ENCODE measurements around the gene KRT31. TPM values are rescaled to one million over a fixed set of nuclear protein-coding genes. Genes with fewer than 3 reads are reported as not detected.
"Not testable (repeated sequence)": the region's sequence is repeated elsewhere in the genome, so short reads cannot be mapped to it uniquely, and the experiment has no call there.

Gene KRT31
- total and polyA plus RNA-seq, 8 donors: 3.1 TPM; not detected in 7

DNA sequence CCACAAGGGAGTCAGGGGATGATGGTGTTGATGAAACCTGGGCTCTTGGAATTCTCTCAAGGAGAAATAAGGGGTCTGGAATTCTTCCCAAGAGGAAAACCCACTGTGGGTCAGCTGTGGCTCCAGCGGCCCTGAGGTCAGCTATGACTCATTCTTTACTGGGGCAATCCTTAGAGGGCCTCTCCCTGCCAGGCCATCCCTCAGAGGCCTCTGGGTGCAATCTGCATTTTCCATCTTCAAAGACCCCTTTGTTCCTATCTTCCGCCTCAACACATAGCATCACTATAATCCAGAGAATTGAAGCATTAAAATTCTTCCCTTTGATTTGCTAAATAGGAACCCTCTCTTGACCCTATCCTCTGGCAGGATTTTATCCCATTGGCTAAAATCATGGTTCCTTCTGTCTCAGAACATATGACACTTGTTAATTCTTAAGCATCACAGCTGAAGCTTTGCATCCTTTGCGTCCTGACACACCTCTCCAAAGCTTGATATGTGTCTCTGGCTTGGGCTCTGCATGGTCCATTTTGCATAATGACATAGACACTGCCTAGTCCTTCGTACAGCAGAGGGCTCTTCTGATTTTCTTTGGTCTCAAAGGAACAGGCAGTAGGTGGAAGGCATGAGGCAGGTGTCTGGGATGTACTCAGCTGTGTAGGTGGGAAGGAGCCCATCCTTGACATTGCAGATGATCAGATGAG, 31.3 kb upstream of the KRT31 start:
- Histone ChIP-seq H3K27ac (no peak overlapping the region), H3K27me3 (no peaks in the 10 kb centered on the region), H3K9me3 (no peaks in the 10 kb centered on the region), H3K4me3 (no peak overlapping the region), H3K36me3 (no peaks in the 10 kb centered on the region), H3K4me1 (peaks cover 0 to 3% (median 0%) of the 10 kb centered on the region in 4 donors)
- intact Hi-C loops (cut with DNase I; ENCODE audit: low total_unique reads): no loop called here
- WGBS, 5 donors: 69 to 87% (median 75%) methylated on average over 4 of the region's 4 CpGs
- no peak for TF ChIP-seq POLR2AphosphoS5 (IDR thresholded peaks at IDR 0.05)
- TF ChIP-seq POLR2A (IDR thresholded peaks at IDR 0.05): no peak
- no peak for TF ChIP-seq CTCF (IDR thresholded peaks at IDR 0.05)
- no peak for TF ChIP-seq EP300 (IDR thresholded peaks at IDR 0.05)
- no peak for DNase-seq

DNA sequence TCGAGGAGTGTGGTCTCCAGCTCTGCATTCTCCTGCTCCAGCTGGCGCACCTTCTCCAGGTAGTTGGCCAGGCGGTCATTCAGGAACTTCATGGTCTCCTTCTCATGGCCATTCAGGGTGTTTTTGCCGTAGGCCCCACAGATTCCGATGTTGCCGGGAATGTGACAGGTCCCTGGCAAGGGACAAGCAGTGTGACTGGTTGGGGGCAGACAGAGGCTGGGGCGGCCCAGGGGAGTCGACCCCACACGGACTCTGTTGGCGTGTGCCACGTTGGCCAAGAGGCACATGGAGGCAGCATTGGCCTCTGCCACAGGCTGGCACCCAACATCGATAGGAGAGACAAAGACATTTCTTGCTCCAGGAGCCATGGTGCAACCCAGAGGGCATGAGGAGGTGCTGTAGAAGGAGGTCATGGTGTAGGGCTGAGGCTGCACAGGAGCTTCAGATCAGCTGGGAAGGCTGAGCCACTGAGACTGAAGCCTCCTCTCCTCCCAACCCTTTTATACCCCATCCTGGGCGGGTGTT, 26.8 kb upstream of the KRT31 start, which contains the start of gene KRT37:
Gene KRT37 (minus strand): TSS at position 475 of the 525 bp plus-strand sequence. CDS start 62 bp downstream, at position 413.
- Histone ChIP-seq H3K4me3 (no peak within 1 kb of the TSS), H3K9me3 (no peaks in the 10 kb centered on the region), H3K4me1 (no peaks in the 10 kb centered on the region), H3K36me3 (no peaks in the 10 kb centered on the region), H3K27me3 (no peaks in the 10 kb centered on the region), H3K27ac (no peak within 1 kb of the TSS)
- intact Hi-C loops (cut with DNase I; ENCODE audit: low total_unique reads): no loop called here
- DNase-seq: no peak
- 93 to 97% (median 94%) methylated on average over 13 of the region's 13 CpGs for WGBS, 5 donors
- no peak for TF ChIP-seq EP300 (IDR thresholded peaks at IDR 0.05)
- no peak for TF ChIP-seq POLR2A (IDR thresholded peaks at IDR 0.05)

DNA sequence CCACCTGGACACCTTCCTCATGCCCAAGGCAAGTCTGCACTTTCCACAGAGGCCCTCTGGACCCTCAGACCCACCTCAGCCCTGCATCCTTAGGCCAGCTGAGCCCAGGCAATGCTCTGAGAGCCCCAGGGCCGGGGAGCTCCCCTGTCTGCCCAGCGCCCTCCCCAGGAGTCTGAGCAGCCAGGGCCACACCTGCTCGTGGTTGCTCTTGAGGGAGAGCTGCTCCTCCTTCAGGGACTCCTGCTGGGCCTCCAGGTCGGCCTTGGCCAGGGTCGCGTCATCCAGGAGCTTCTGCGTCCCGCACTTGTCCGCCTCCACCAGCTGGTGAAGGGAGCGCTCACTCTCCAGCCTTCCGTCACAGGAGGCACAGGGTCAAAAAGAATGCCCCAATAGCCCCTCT, 25.2 kb upstream of the KRT31 start:
- H3K27ac ChIP-seq; DNase-seq; H3K36me3 ChIP-seq; H3K27me3 ChIP-seq; intact Hi-C loops (cut with DNase I; ENCODE audit: low total_unique reads); H3K4me3 ChIP-seq; H3K4me1 ChIP-seq; H3K9me3 ChIP-seq: not testable (repeated sequence)
- WGBS, 5 donors: 88 to 100% (median 90%) methylated on average over 2 to 11 of the region's 11 CpGs

DNA sequence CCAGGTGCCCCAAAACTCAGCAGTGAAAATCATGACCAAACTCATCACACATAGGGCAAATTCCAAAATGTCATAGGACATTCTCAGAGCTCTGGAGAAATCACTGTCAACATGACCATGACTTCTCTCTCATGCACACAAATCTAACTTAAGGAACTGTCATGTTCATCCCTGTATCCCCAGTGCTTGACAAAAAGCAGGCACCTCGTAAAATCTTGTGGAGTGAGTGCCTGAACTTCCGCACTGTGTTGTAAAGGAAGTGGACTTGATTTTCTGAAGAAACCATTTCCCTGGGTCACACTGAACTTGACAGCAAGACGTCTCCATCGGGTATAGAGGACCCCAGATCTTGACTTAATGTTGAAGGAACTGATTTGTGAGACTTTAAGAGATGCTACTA, 24.2 kb upstream of the KRT31 start:
- no peaks in the 10 kb centered on the region for H3K9me3 ChIP-seq

GRCh38 chr17:41421116-41421515, 23.7 kb upstream of the KRT31 start:
- H3K4me1 ChIP-seq: peaks cover 0 to 17% (median 3%) of the 10 kb centered on the region in 4 donors
- H3K27ac ChIP-seq: no peak overlapping the region
- H3K27me3 ChIP-seq: no peaks in the 10 kb centered on the region
- TF ChIP-seq EP300 (IDR thresholded peaks at IDR 0.05) (no peak), POLR2AphosphoS5 (IDR thresholded peaks at IDR 0.05) (no peak), POLR2A (IDR thresholded peaks at IDR 0.05) (no peak)
- intact Hi-C loops (cut with DNase I; ENCODE audit: low total_unique reads): no loop called here
- H3K36me3 ChIP-seq: no peaks in the 10 kb centered on the region
- no peak for DNase-seq
- no peaks in the 10 kb centered on the region for H3K9me3 ChIP-seq
- no peak overlapping the region for H3K4me3 ChIP-seq
- 77 to 91% (median 80%) methylated on average over 9 of the region's 9 CpGs for WGBS, 5 donors

More for the DNA sequence above, 24.2 kb upstream of the KRT31 start:
- DNase-seq: no peak
- TF ChIP-seq CTCF (IDR thresholded peaks at IDR 0.05) (no peak), POLR2AphosphoS5 (IDR thresholded peaks at IDR 0.05) (no peak), EP300 (IDR thresholded peaks at IDR 0.05) (no peak), POLR2A (IDR thresholded peaks at IDR 0.05) (no peak)
- H3K36me3 ChIP-seq: no peaks in the 10 kb centered on the region
- WGBS, 5 donors: 66 to 89% (median 83%) methylated on average over 4 of the region's 4 CpGs
- no peak overlapping the region for H3K4me3 ChIP-seq
- no peak overlapping the region for H3K27ac ChIP-seq
- no peaks in the 10 kb centered on the region for H3K27me3 ChIP-seq
- peaks cover 0 to 12% (median under 1%) of the 10 kb centered on the region in 4 donors for H3K4me1 ChIP-seq
- intact Hi-C loops (cut with DNase I; ENCODE audit: low total_unique reads): no loop called here

GRCh38 chr17:41420134-41420533, 22.7 kb upstream of the KRT31 start:
- WGBS, 5 donors: 64 to 90% (median 88%) methylated on average over 4 of the region's 4 CpGs
- DNase-seq: no peak
- no peaks in the 10 kb centered on the region for H3K9me3 ChIP-seq

More at GRCh38 chr17:41420134-41420533, 22.7 kb upstream of the KRT31 start:
- H3K27ac ChIP-seq: no peak overlapping the region
- H3K36me3 ChIP-seq: no peaks in the 10 kb centered on the region
- H3K27me3 ChIP-seq: no peaks in the 10 kb centered on the region
- intact Hi-C loops (cut with DNase I; ENCODE audit: low total_unique reads): no loop called here
- no peak for TF ChIP-seq POLR2AphosphoS5 (IDR thresholded peaks at IDR 0.05)
- TF ChIP-seq CTCF (IDR thresholded peaks at IDR 0.05): no peak
- no peak for TF ChIP-seq EP300 (IDR thresholded peaks at IDR 0.05)
- TF ChIP-seq POLR2A (IDR thresholded peaks at IDR 0.05): no peak
- H3K4me1 ChIP-seq: peaks cover 0 to 20% (median 5%) of the 10 kb centered on the region in 4 donors
- H3K4me3 ChIP-seq: no peak overlapping the region

Data from stomach (tissue), 9 donors.